GM12874 (cell line): ENCODE measurements around the gene CXCR5.

Experiments used
- CTCF ChIP-seq: IDR thresholded peaks from 2 replicates; pipeline ENCODE4 v1.5.1; 2011; ENCODE audit warnings: low read depth, mild to moderate bottlenecking, control low read depth, low read length, moderate library complexity; ENCODE audit not compliant: insufficient read depth

Gene CXCR5

GRCh38 chr11:118928870-118929500 lies 45.3 kb downstream of the CXCR5 start:
- no peak for TF ChIP-seq CTCF

- TF ChIP-seq CTCF: no peak
Measured at GRCh38 chr11:118929501-118930093, 45.9 kb downstream of the CXCR5 start.

GRCh38 chr11:118930094-118930712 lies 46.5 kb downstream of the CXCR5 start:
- TF ChIP-seq CTCF: peak; percentile 93

GRCh38 chr11:118931571-118931970 lies 47.9 kb downstream of the CXCR5 start:
- TF ChIP-seq CTCF: no peak

- no peak for TF ChIP-seq CTCF
Measured at GRCh38 chr11:118933486-118933885, 49.8 kb downstream of the CXCR5 start.

GRCh38 chr11:118935376-118935775 lies 51.7 kb downstream of the CXCR5 start:
- no peak for TF ChIP-seq CTCF

- TF ChIP-seq CTCF: no peak
Measured at GRCh38 chr11:118938491-118939403, 55.1 kb downstream of the CXCR5 start.
